Thyroid gland (tissue), 4 donors: ENCODE results near the gene MAGI1.

ENCODE experiments used
- CTCF ChIP-seq, 6 experiments: fragments of 200-600 bp in 3 of 6; fragments of 450-650 bp in 3 of 6; sonication (generic) in 3 of 6; IDR thresholded peaks; one replicate each; pipeline ENCODE4 v1.5.1; 2016 to 2019; ENCODE audit warnings: antibody characterized with exemption in 6 of 6, mild to moderate bottlenecking in 2 of 6, inconsistent platforms in 1 of 6, moderate library complexity in 1 of 6
- POLR2A ChIP-seq, 2 donors: fragments of 450-650 bp; IDR thresholded peaks; one replicate each; pipeline ENCODE4 v1.6.1; 2017; ENCODE audit warnings: antibody characterized with exemption in 2 of 2, mild to moderate bottlenecking in 2 of 2, moderate library complexity in 1 of 2

- no peak for TF ChIP-seq POLR2A (IDR thresholded peaks at IDR 0.05)
- TF ChIP-seq CTCF (IDR thresholded peaks at IDR 0.05): no peak
These were observed 422.2 kb downstream of the MAGI1 start for GRCh38 chr3:65616563-65616962.
